Large intestine (tissue), 3 donors: ENCODE measurements around the gene RNPS1. TPM values are rescaled to one million over a fixed set of nuclear protein-coding genes. Genes with fewer than 3 reads are reported as not detected.
"Not testable (repeated sequence)": the region's sequence is repeated elsewhere in the genome, so short reads cannot be mapped to it uniquely, and the experiment has no call there.

Experiments used
- DNase-seq, 2 donors: peaks; one replicate each; pipeline versions ENCODE4 v3.0.0 to v3.0.0-alpha.2; 2013
- H3K27ac ChIP-seq: one replicate; pipeline ENCODE4 v1.5.1; 2013; ENCODE audit warnings: low read length
- H3K27me3 ChIP-seq: 2 replicates; pipeline ENCODE4 v1.6.1; 2013; ENCODE audit warnings: low read length; ENCODE audit not compliant: control insufficient read depth, insufficient read depth
- H3K36me3 ChIP-seq: 2 replicates; pipeline ENCODE4 v1.6.1; 2013; ENCODE audit warnings: low read length; ENCODE audit not compliant: control insufficient read depth, insufficient read depth
- H3K4me1 ChIP-seq: one replicate; pipeline ENCODE4 v1.6.1; 2013; ENCODE audit warnings: low read length; ENCODE audit not compliant: control insufficient read depth, insufficient read depth
- H3K4me3 ChIP-seq: one replicate; pipeline ENCODE4 v1.5.1; 2013; ENCODE audit warnings: low read length
- H3K9me3 ChIP-seq: one replicate; pipeline ENCODE4 v1.6.1; 2013; ENCODE audit warnings: mild to moderate bottlenecking, low read depth, low read length, moderate library complexity; ENCODE audit not compliant: control insufficient read depth
- WGBS: methylation state at CpG from one replicate; pipeline ENCODE4 v1.1.5; 2013; ENCODE audit warnings: low lambda C conversion rate; ENCODE audit not compliant: insufficient coverage; 5-methylcytosine and 5-hydroxymethylcytosine counted together
- polyA plus RNA-seq: library from polyadenylated mRNA; unstranded; fragments of 120-200 nt; gene quantifications from one replicate; pipeline ENCODE4 v1.2.1, GENCODE V29; 2013

The RNPS1 gene
- polyA plus RNA-seq, 1 donor: 172 TPM

GRCh38 chr16:2244301-2244700 is 23.6 kb downstream of the RNPS1 start:
- no peak for DNase-seq
- Histone ChIP-seq H3K9me3 (no peaks in the 10 kb centered on the region), H3K27ac (no peak overlapping the region), H3K4me3 (no peak overlapping the region), H3K36me3 (peaks cover 54% of the 10 kb centered on the region), H3K4me1 (no peaks in the 10 kb centered on the region), H3K27me3 (no peaks in the 10 kb centered on the region)
- WGBS: no CpG with 5 or more reads among the region's 17 CpGs

GRCh38 chr16:2243781-2244180 is 24.1 kb downstream of the RNPS1 start:
- no peaks in the 10 kb centered on the region for H3K9me3 ChIP-seq
- H3K36me3 ChIP-seq: peaks cover 52% of the 10 kb centered on the region
- no peak overlapping the region for H3K27ac ChIP-seq
- no CpG with 5 or more reads among the region's 11 CpGs for WGBS
- DNase-seq: no peak
- no peaks in the 10 kb centered on the region for H3K4me1 ChIP-seq
- H3K4me3 ChIP-seq: no peak overlapping the region
- no peaks in the 10 kb centered on the region for H3K27me3 ChIP-seq

GRCh38 chr16:2243031-2243528 is 24.8 kb downstream of the RNPS1 start:
- no CpG with 5 or more reads among the region's 19 CpGs for WGBS
- no peak for DNase-seq
- H3K27me3 ChIP-seq: peaks cover 3% of the 10 kb centered on the region
- H3K4me1 ChIP-seq: peaks cover 7% of the 10 kb centered on the region
- peaks cover 50% of the 10 kb centered on the region for H3K36me3 ChIP-seq
- H3K4me3 ChIP-seq: no peak overlapping the region
- H3K9me3 ChIP-seq: peaks cover 3% of the 10 kb centered on the region
- no peak overlapping the region for H3K27ac ChIP-seq

- H3K4me1 ChIP-seq: peaks cover 12% of the 10 kb centered on the region
- H3K9me3 ChIP-seq: peaks cover 8% of the 10 kb centered on the region
- no peak overlapping the region for H3K27ac ChIP-seq
- peaks cover 8% of the 10 kb centered on the region for H3K27me3 ChIP-seq
- WGBS: no CpG with 5 or more reads among the region's 11 CpGs
- H3K4me3 ChIP-seq: no peak overlapping the region
- H3K36me3 ChIP-seq: peaks cover 50% of the 10 kb centered on the region
- no peak for DNase-seq
These were observed 25.3 kb downstream of the RNPS1 start for GRCh38 chr16:2242598-2242997.

GRCh38 chr16:2240331-2240730 is 27.6 kb downstream of the RNPS1 start:
- Histone ChIP-seq H3K36me3 (peaks cover 40% of the 10 kb centered on the region), H3K27me3 (peaks cover 30% of the 10 kb centered on the region), H3K4me1 (peaks cover 19% of the 10 kb centered on the region), H3K9me3 (peaks cover 26% of the 10 kb centered on the region)
- no CpG with 5 or more reads among the region's 9 CpGs for WGBS
- not testable (repeated sequence) for H3K4me3 ChIP-seq, DNase-seq, H3K27ac ChIP-seq

- H3K9me3 ChIP-seq: peaks cover 27% of the 10 kb centered on the region
- peaks cover 38% of the 10 kb centered on the region for H3K36me3 ChIP-seq
- H3K27me3 ChIP-seq: peaks cover 34% of the 10 kb centered on the region
- H3K27ac ChIP-seq: no peak overlapping the region
- no peak overlapping the region for H3K4me3 ChIP-seq
- no CpG with 5 or more reads among the region's 15 CpGs for WGBS
- peaks cover 19% of the 10 kb centered on the region for H3K4me1 ChIP-seq
- no peak for DNase-seq
These were observed 28.9 kb downstream of the RNPS1 start for GRCh38 chr16:2238838-2239675.

- Histone ChIP-seq H3K36me3 (peaks cover 38% of the 10 kb centered on the region), H3K27me3 (peaks cover 34% of the 10 kb centered on the region)
These were observed 29.6 kb downstream of the RNPS1 start for GRCh38 chr16:2238150-2238837.

GRCh38 chr16:2237493-2238149 is 30.3 kb downstream of the RNPS1 start:
- no peak overlapping the region for H3K4me3 ChIP-seq
- no CpG with 5 or more reads among the region's 65 CpGs for WGBS
- H3K9me3 ChIP-seq: peaks cover 29% of the 10 kb centered on the region
- no peak overlapping the region for H3K27ac ChIP-seq
- H3K36me3 ChIP-seq: peaks cover 38% of the 10 kb centered on the region
- peaks cover 34% of the 10 kb centered on the region for H3K27me3 ChIP-seq
- DNase-seq: peak in 1 of 2 donors; percentile 34
- H3K4me1 ChIP-seq: peaks cover 19% of the 10 kb centered on the region

More at GRCh38 chr16:2238150-2238837, 29.6 kb downstream of the RNPS1 start:
- Histone ChIP-seq H3K27ac (no peak overlapping the region), H3K4me1 (peaks cover 19% of the 10 kb centered on the region), H3K9me3 (peaks cover 29% of the 10 kb centered on the region), H3K4me3 (no peak overlapping the region)
- DNase-seq: peak in 1 of 2 donors; percentile 59
- WGBS: no CpG with 5 or more reads among the region's 18 CpGs

- Histone ChIP-seq H3K27me3 (peaks cover 34% of the 10 kb centered on the region), H3K4me1 (peaks cover 19% of the 10 kb centered on the region), H3K4me3 (no peak overlapping the region)
These were observed 30.8 kb downstream of the RNPS1 start for GRCh38 chr16:2237102-2237482.

More at GRCh38 chr16:2237102-2237482, 30.8 kb downstream of the RNPS1 start:
- DNase-seq: no peak
- WGBS: no CpG with 5 or more reads among the region's 40 CpGs
- Histone ChIP-seq H3K9me3 (peaks cover 29% of the 10 kb centered on the region), H3K36me3 (peaks cover 38% of the 10 kb centered on the region), H3K27ac (no peak overlapping the region)
